HUES64 (cell line): ENCODE data around the gene ASCL1.
A peak's percentile ranks its signal among the peaks of the same experiment; 100 is the strongest.

Experiments used
- H3K27ac ChIP-seq: 2 replicates; pipeline ENCODE4 v1.7.0; 2013; ENCODE audit warnings: low read depth, low read length, inconsistent platforms
- H3K27me3 ChIP-seq: 2 replicates; pipeline ENCODE4 v1.6.1; 2013; ENCODE audit warnings: mild to moderate bottlenecking, low read length; ENCODE audit not compliant: insufficient read depth
- H3K36me3 ChIP-seq: 2 replicates; pipeline ENCODE4 v1.6.1; 2013; ENCODE audit warnings: mild to moderate bottlenecking, low read length; ENCODE audit not compliant: insufficient read depth
- H3K4me1 ChIP-seq: 2 replicates; pipeline ENCODE4 v1.6.1; 2013; ENCODE audit warnings: mild to moderate bottlenecking, low read length, moderate library complexity; ENCODE audit not compliant: insufficient read depth
- H3K4me3 ChIP-seq: 2 replicates; pipeline ENCODE4 v1.5.1; 2013; ENCODE audit warnings: mild to moderate bottlenecking, low read length, moderate library complexity
- H3K9ac ChIP-seq: 2 replicates; pipeline ENCODE4 v1.6.1; 2013; ENCODE audit warnings: mild to moderate bottlenecking, low read depth, low read length
- H3K9me3 ChIP-seq: 2 replicates; pipeline ENCODE4 v1.6.1; 2013; ENCODE audit warnings: low read depth, low read length; ENCODE audit not compliant: insufficient read depth
- WGBS: fragments of 150-250, 120-280 bp; methylation state at CpG from one replicate; pipeline ENCODE4 v1.1.7; 2013; ENCODE audit warnings: missing lambda C conversion rate; 5-methylcytosine and 5-hydroxymethylcytosine counted together

Gene ASCL1

GRCh38 chr12:102953221-102953620 is 4.3 kb upstream of the ASCL1 start:
- no peaks in the 10 kb centered on the region for H3K9me3 ChIP-seq
- H3K9ac ChIP-seq: no peak overlapping the region
- H3K4me1 ChIP-seq: peaks cover 13% of the 10 kb centered on the region
- H3K27me3 ChIP-seq: peaks cover 99% of the 10 kb centered on the region
- H3K36me3 ChIP-seq: no peaks in the 10 kb centered on the region
- H3K4me3 ChIP-seq: no peak overlapping the region
- no peak overlapping the region for H3K27ac ChIP-seq

GRCh38 chr12:102954134-102954533 is 3.3 kb upstream of the ASCL1 start:
- H3K9ac ChIP-seq: no peak overlapping the region
- peaks cover 100% of the 10 kb centered on the region for H3K27me3 ChIP-seq
- peaks cover 16% of the 10 kb centered on the region for H3K4me1 ChIP-seq
- H3K9me3 ChIP-seq: no peaks in the 10 kb centered on the region
- H3K36me3 ChIP-seq: no peaks in the 10 kb centered on the region
- no peak overlapping the region for H3K27ac ChIP-seq
- WGBS: 71% methylated on average over 1 of the region's 1 CpG
- H3K4me3 ChIP-seq: no peak overlapping the region

GRCh38 chr12:102955926-102956737 is 1.3 kb upstream of the ASCL1 start:
- WGBS: 2% methylated on average over 47 of the region's 50 CpGs
- Histone ChIP-seq H3K36me3 (no peaks in the 10 kb centered on the region), H3K9me3 (no peaks in the 10 kb centered on the region), H3K27ac (no peak overlapping the region), H3K9ac (no peak overlapping the region), H3K4me3 (peak overlapping the region; percentile 39), H3K27me3 (peaks cover 100% of the 10 kb centered on the region), H3K4me1 (peaks cover 19% of the 10 kb centered on the region)

- Histone ChIP-seq H3K9ac (no peak overlapping the region), H3K27ac (no peak overlapping the region), H3K4me3 (peak overlapping the region; percentile 39), H3K36me3 (no peaks in the 10 kb centered on the region), H3K27me3 (peaks cover 100% of the 10 kb centered on the region), H3K9me3 (no peaks in the 10 kb centered on the region), H3K4me1 (peaks cover 23% of the 10 kb centered on the region)
- WGBS: 2% methylated on average over 17 of the region's 19 CpGs
These were observed 641 bp upstream of the ASCL1 start for GRCh38 chr12:102956738-102957327.

GRCh38 chr12:102958073-102958829 is 777 bp downstream of the ASCL1 start:
- WGBS: under 1% methylated on average over 83 of the region's 83 CpGs
- no peak overlapping the region for H3K27ac ChIP-seq

GRCh38 chr12:102958830-102959176 is 1.3 kb downstream of the ASCL1 start:
- peak overlapping the region; percentile 55 for H3K4me3 ChIP-seq
- peaks cover 7% of the 10 kb centered on the region for H3K9me3 ChIP-seq
- no peak overlapping the region for H3K9ac ChIP-seq
- 3% methylated on average over 15 of the region's 15 CpGs for WGBS
- peaks cover 25% of the 10 kb centered on the region for H3K4me1 ChIP-seq
- peaks cover 100% of the 10 kb centered on the region for H3K27me3 ChIP-seq
- no peaks in the 10 kb centered on the region for H3K36me3 ChIP-seq
- no peak overlapping the region for H3K27ac ChIP-seq

More at GRCh38 chr12:102958073-102958829, 777 bp downstream of the ASCL1 start:
- peaks cover 23% of the 10 kb centered on the region for H3K4me1 ChIP-seq
- peak overlapping the region; percentile 55 for H3K4me3 ChIP-seq
- H3K9ac ChIP-seq: no peak overlapping the region
- no peaks in the 10 kb centered on the region for H3K36me3 ChIP-seq
- peaks cover 2% of the 10 kb centered on the region; the same call in 1 of the 2 replicates for H3K9me3 ChIP-seq
- H3K27me3 ChIP-seq: peaks cover 100% of the 10 kb centered on the region

GRCh38 chr12:102959391-102959790 is 1.9 kb downstream of the ASCL1 start:
- 5% methylated on average over 13 of the region's 14 CpGs for WGBS
- Histone ChIP-seq H3K9ac (no peak overlapping the region), H3K27ac (no peak overlapping the region), H3K27me3 (peaks cover 100% of the 10 kb centered on the region), H3K36me3 (no peaks in the 10 kb centered on the region), H3K9me3 (peaks cover 12% of the 10 kb centered on the region), H3K4me1 (peaks cover 26% of the 10 kb centered on the region), H3K4me3 (no peak overlapping the region)

GRCh38 chr12:102960766-102961465 is 3.4 kb downstream of the ASCL1 start:
- Histone ChIP-seq H3K27ac (no peak overlapping the region), H3K27me3 (peaks cover 100% of the 10 kb centered on the region), H3K36me3 (no peaks in the 10 kb centered on the region), H3K9me3 (peaks cover 12% of the 10 kb centered on the region), H3K4me1 (peaks cover 32% of the 10 kb centered on the region), H3K4me3 (peak overlapping the region; percentile 28; the same call in 1 of the 2 replicates), H3K9ac (no peak overlapping the region)
- 2% methylated on average over 19 of the region's 19 CpGs for WGBS

GRCh38 chr12:102961466-102961855 is 4.0 kb downstream of the ASCL1 start:
- Histone ChIP-seq H3K27me3 (peaks cover 100% of the 10 kb centered on the region), H3K27ac (no peak overlapping the region), H3K4me1 (peaks cover 33% of the 10 kb centered on the region), H3K9me3 (peaks cover 12% of the 10 kb centered on the region), H3K4me3 (peak overlapping the region; percentile 28; the same call in 1 of the 2 replicates), H3K36me3 (no peaks in the 10 kb centered on the region), H3K9ac (no peak overlapping the region)
- WGBS: 4% methylated on average over 6 of the region's 8 CpGs

GRCh38 chr12:102962532-102962931 is 5.1 kb downstream of the ASCL1 start:
- no peak overlapping the region for H3K27ac ChIP-seq
- H3K9me3 ChIP-seq: peaks cover 12% of the 10 kb centered on the region
- H3K27me3 ChIP-seq: peaks cover 100% of the 10 kb centered on the region
- H3K36me3 ChIP-seq: no peaks in the 10 kb centered on the region
- no peak overlapping the region for H3K9ac ChIP-seq
- H3K4me3 ChIP-seq: no peak overlapping the region
- H3K4me1 ChIP-seq: peaks cover 33% of the 10 kb centered on the region
- 3% methylated on average over 10 of the region's 11 CpGs for WGBS
